ENCODE measurements around the gene AKAP13. TPM values are rescaled to one million over a fixed set of nuclear protein-coding genes. Genes with fewer than 3 reads are reported as not detected.

The AKAP13 gene
- total RNA-seq, 2 experiments from 2014 or later = 282 to 304 TPM

- Histone ChIP-seq H3K4me3 (ENCODE audit: low read length) (no peak overlapping the region), H3K27ac (ENCODE audit: low read depth in 1 of 2, low read length in 2 of 2) (no peak overlapping the region), H3K27me3 (ENCODE audit: control insufficient read depth in 1 of 2, insufficient read depth in 2 of 2, low read length in 2 of 2) (no peaks in the 10 kb centered on the region), H3K9me3 (ENCODE audit: control insufficient read depth in 1 of 2, insufficient read depth in 1 of 2, low read length in 2 of 2) (no peaks in the 10 kb centered on the region), H3K4me1 (ENCODE audit: insufficient read depth, low read length) (peaks cover 16% of the 10 kb centered on the region), H3K36me3 (ENCODE audit: insufficient read depth, low read length) (no peaks in the 10 kb centered on the region)
- no peak for TF ChIP-seq CTCF (IDR thresholded peaks at IDR 0.05)
- CTCF ChIA-PET = no interaction called here
- ATAC-seq (ENCODE audit: poor library complexity) = no peak
- Mint-ChIP-seq H3K4me3 (peak overlapping the region; percentile 18), H3K27ac (no peak overlapping the region), H3K9me3 (no peaks in the 10 kb centered on the region), H3K36me3 (ENCODE audit: low read depth) (no peaks in the 10 kb centered on the region), H3K27me3 (no peaks in the 10 kb centered on the region), H3K4me1 (ENCODE audit: low read depth) (peaks cover 48% of the 10 kb centered on the region)
- intact Hi-C loops (cut with DNase I, micrococcal nuclease) = no loop called here
- POLR2A ChIA-PET = interaction anchor here (0.6 to 1.4 kb wide), 2 partner anchors 14 to 367 kb away, joined by 3 to 5 read pairs; no protein-coding TSS in a partner anchor
- DNase-seq = no peak
Measured at GRCh38 chr15:85779249-85779648, 398.8 kb downstream of the AKAP13 start.

DNA sequence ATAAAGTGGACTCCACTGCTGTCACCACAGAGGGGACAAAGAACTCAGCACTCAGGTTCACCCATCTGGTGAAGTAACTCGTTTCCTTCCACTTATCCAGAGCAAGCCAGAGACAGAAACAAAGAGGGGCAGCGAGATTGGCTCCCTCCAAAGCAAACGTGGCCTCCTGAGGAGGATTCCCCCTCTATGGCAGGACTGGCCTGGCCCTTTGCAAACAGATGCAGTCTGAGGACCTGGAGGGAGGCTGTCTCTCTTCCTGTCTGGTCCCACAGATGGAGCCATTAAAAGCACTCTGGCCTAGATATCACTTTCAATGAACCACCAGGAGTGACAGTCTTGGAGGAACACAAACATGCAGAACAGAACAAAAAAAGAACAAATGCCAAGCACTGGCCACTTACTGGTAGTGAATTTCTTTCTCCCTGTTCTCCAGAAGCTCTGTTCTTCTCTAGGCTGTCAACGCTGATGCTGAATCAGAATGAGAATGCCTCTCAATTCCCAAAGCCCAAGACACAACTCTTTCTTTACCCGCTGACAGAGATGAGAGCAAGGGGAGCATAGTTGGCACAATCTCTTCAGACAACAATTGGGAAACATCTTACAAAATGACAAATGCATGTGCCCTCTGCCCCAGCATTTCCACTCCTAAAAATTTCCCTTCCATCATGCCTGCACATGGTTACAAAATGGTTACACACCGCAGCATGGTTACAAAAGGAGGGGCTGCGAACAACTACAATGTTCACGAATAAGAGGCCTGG lies 400.0 kb downstream of the AKAP13 start:
- Mint-ChIP-seq H3K4me1 (ENCODE audit: low read depth) (peaks cover 59% of the 10 kb centered on the region), H3K27me3 (no peaks in the 10 kb centered on the region), H3K27ac (no peak overlapping the region), H3K36me3 (ENCODE audit: low read depth) (no peaks in the 10 kb centered on the region), H3K9me3 (no peaks in the 10 kb centered on the region), H3K4me3 (no peak overlapping the region)
- CTCF ChIA-PET = no interaction called here
- POLR2A ChIA-PET = no interaction called here
- Histone ChIP-seq H3K4me1 (ENCODE audit: insufficient read depth, low read length) (peaks cover 28% of the 10 kb centered on the region), H3K36me3 (ENCODE audit: insufficient read depth, low read length) (no peaks in the 10 kb centered on the region), H3K27ac (ENCODE audit: low read depth in 1 of 2, low read length in 2 of 2) (no peak overlapping the region), H3K9me3 (ENCODE audit: control insufficient read depth in 1 of 2, insufficient read depth in 1 of 2, low read length in 2 of 2) (no peaks in the 10 kb centered on the region), H3K27me3 (ENCODE audit: control insufficient read depth in 1 of 2, insufficient read depth in 2 of 2, low read length in 2 of 2) (no peaks in the 10 kb centered on the region), H3K4me3 (ENCODE audit: low read length) (no peak overlapping the region)
- intact Hi-C loops (cut with DNase I, micrococcal nuclease) = no loop called here
- DNase-seq (no peak), ATAC-seq (ENCODE audit: poor library complexity) (no peak)
- no peak for TF ChIP-seq CTCF (IDR thresholded peaks at IDR 0.05)

- H3K36me3 Mint-ChIP-seq (ENCODE audit: low read depth) = no peaks in the 10 kb centered on the region
- Histone ChIP-seq H3K4me3 (ENCODE audit: low read length) (no peak overlapping the region), H3K27me3 (ENCODE audit: control insufficient read depth in 1 of 2, insufficient read depth in 2 of 2, low read length in 2 of 2) (no peaks in the 10 kb centered on the region), H3K9me3 (ENCODE audit: control insufficient read depth in 1 of 2, insufficient read depth in 1 of 2, low read length in 2 of 2) (no peaks in the 10 kb centered on the region), H3K4me1 (ENCODE audit: insufficient read depth, low read length) (peaks cover 35% of the 10 kb centered on the region), H3K27ac (ENCODE audit: low read depth in 1 of 2, low read length in 2 of 2) (no peak overlapping the region), H3K36me3 (ENCODE audit: insufficient read depth, low read length) (no peaks in the 10 kb centered on the region)
- no peak overlapping the region for H3K4me3 Mint-ChIP-seq
- intact Hi-C loops (cut with DNase I, micrococcal nuclease) = no loop called here
- no peak for TF ChIP-seq CTCF (IDR thresholded peaks at IDR 0.05)
- ChIA-PET CTCF (no interaction called here), POLR2A (no interaction called here)
- H3K4me1 Mint-ChIP-seq (ENCODE audit: low read depth) = peaks cover 66% of the 10 kb centered on the region
- ATAC-seq (ENCODE audit: poor library complexity) = no peak
- no peaks in the 10 kb centered on the region for H3K27me3 Mint-ChIP-seq
- no peak for DNase-seq
- H3K27ac Mint-ChIP-seq = no peak overlapping the region
- H3K9me3 Mint-ChIP-seq = no peaks in the 10 kb centered on the region
Measured at GRCh38 chr15:85781099-85781498, 400.7 kb downstream of the AKAP13 start.
